GM18519 (cell line): ENCODE results near the gene ZNF512B.
"Not testable (repeated sequence)": the region's sequence is repeated elsewhere in the genome, so short reads cannot be mapped to it uniquely, and the experiment has no call there.

Experiments
- ATAC-seq: cut with Tn5 transposase; IDR thresholded peaks from one replicate; pipeline ENCODE4 v1.9.1; 2021; ENCODE audit warnings: mild to moderate bottlenecking, moderate library complexity; ENCODE audit not compliant: unreplicated experiment, low FRiP score

The ZNF512B gene

DNA sequence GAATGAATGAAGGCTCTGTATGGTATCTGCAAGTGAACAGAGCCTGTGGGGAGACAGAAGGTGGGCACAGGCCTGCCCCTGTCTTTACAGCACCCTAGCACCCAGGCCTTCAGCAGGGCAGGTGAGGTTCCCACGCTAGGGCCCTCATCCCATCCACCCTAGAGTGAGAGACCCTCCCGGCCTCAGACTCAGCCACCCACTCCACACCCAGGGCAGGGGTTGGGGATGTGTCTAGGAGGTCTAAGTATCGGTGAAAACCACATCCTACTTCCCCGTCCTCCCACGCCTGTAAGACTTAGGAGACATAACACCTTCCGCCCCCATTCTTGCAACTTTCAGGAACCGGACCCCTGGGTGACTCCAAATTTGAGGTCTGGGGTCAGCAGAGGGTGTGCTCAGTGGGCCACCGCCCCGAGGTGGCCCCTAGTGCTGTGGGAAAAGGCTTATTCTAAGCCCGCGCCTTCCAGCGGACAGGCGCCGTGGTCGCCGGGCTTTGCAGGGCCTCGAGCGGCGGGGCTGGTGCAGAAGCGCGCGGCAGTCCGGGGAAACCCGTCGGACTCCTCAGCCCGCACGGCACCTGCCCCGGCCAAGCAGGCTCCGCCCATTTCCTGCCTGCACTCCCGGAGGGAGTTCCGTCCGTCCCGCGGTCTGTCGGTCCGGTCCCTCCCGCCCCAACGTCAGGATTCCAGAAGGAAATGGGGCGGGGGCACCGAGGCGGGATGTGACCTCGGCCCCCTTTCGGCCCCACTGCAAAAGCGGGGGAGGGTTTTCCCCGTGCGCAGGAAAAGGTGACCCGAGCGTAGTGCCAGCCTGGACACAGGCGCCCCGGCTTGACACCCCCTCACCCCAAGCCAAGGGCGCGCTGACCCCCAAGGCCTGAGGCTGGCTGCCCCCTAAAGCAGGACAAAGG, 8.8 kb upstream of the ZNF512B start:
- ATAC-seq, result no peak

DNA sequence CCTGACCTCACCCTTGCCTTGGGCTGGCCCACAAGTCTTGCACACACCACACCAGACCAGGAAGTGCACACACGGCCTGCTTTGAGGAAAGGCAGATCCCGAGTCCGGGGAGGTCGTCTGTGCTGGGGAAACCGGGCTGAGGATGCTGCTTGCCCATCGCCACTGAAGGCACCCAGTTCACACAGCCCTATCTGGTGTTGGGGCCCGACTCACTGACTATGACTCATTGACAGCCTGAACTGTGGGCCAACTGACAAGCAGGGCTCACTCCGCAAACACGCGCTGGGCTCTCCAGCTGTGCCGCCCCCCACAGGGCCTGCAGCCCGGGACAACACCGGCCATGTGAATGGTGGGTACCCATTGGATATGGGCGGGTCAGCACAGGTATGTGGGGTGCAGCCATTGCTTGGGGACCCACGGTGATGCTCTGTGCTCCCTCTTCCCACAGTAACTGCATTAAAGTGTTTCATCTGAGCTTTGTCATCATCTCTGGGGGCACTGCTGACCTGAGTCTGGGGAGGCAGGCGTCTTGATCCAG, 8.1 kb upstream of the ZNF512B start:
- no peak for ATAC-seq

DNA sequence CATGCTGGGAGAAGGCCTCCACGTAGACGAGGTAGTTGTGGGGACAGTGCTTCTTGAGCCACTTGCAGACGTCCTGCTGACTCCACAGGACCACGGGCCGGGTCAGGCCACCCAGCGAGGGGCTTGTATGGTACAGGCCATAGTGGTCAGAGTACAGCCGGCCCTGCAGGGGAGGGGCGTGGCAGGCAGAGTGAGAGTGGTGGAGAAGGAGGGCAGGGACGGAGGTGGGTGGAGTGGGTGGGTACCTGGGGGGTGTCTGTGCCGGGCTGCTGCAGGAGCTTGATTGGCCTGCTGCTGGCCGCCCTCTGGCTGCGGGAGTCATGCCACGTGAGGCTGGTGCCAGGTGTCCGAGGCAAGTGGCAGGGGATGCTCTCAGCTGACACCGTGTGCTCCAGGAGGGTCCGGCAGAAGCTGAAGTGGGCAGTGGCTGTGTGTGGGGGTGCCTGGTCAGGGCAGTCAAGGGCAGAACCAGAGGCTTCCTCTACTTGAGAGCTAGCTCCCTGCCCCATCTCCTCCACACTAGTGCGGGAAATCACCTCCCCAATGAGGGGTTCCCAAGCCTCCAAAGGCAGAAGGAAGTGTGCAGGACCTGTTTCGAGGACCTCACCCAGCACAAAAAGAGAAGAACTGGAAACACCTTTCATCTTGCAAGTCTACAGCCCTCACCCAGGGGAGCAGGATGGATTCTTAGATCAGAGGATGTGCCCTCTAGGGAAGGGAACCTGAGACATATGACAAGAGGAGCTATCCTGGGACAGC, 7.4 kb upstream of the ZNF512B start:
- ATAC-seq, result no peak

DNA sequence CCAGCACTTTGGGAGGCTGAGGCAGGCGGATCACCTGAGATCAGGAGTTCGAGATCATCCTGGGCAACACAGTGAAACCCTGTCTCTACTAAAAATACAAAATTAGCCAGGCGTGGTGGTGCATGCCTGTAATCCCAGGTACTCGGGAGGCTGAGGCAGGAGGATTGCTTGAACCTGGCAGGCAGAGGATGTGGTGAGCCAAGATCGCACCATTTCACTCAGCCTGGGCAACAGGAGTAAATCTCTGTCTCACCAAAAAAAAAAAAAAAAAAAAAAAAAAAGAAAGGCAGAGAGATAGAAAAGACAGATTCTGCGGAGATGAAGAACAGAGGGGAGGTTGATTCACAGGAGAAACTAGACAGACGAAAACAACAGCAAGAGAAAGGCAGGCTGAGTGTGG, 6.8 kb upstream of the ZNF512B start:
- ATAC-seq, result not testable (repeated sequence)

DNA sequence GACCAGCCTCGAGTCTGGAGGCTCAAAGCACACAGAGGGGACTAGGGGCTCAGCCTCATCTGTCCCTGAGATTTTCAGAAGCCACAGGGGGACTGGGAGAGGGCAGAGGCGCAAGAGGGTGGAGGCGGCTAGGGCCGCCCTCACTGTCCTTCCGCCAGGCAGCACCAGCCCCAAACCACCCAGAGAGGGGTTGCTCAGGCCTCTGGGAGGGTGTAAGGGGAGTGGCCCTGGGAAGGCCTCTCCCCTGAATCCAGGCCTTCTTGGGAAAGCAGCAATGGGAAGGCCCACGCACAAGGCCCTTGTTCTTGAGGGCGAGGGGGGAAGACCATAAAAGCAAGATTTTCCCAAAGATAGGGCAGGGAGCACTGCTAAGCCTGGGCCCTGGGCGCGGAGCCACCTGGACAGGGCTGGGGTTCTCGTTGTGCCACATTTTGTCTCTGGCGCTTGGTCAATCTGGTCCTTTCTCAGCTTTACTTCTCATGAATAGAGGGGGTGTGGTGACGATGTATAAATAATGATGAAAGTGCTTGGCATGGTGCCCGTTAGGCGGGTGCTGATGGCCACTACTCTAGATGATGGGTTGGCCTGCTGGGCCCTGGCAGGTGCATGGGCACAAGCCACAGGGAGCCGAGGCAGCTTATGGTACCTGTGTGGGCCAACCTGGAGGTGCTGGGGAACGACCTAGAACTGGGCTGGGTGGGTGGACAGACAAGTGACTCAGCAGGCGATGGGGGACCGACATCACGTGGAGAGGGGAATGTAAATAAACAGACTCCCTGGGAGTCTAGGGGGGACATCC, 4.9 kb upstream of the ZNF512B start:
- ATAC-seq, result no peak

DNA sequence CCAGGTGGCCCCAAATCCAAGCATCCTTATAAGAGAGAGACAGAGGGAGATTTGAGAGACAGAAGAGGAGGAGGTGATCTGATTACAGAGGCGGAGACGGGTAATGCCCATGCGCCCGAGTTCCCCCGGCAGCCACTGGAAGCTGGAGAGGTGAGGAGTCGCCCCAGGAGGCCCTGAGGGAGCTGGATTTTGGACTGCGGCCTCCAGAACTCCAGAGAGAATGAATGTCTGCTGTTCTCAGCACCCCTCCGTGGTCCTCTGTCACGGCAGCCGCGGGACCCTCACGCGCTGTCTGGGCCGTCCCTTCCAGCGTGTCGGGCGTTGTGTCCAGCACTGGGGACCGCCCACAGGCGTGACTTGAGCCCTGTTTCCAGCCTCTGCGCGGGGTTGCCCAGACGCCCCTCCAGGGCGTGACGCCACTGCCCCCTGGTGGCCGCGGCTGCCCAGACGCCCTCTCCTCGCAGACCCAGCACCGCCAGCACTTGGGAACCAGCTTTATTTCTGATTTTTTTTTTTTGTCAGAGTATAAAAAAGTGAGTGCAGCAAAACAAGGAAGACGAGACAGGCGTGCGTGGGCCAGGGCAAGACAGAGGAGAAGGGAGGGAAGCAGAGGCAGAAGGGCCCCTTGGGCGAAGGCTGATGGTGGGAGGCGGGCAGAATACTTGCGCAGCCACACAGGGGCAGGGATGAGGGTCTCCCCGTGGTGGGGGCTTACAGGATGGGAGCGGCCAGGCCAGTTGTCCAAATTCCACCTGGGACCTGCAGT, 4.1 kb upstream of the ZNF512B start:
- no peak for ATAC-seq

DNA sequence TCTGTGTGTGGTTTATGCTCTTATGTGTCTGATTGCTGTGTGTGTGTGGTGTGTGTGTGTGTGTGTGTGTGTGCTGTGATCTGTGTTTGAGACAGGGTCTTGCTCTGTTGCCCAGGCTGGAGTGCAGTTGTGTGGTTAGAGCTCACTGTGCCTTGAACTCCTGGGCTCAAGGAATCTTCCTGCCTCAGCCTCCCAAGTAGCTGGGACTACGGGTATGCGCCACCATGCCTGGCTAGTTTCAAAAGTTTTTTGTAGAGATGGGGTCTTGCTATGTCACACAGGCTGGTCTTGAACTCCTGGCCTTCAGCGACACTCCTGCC, 3.4 kb upstream of the ZNF512B start:
- ATAC-seq, result no peak

DNA sequence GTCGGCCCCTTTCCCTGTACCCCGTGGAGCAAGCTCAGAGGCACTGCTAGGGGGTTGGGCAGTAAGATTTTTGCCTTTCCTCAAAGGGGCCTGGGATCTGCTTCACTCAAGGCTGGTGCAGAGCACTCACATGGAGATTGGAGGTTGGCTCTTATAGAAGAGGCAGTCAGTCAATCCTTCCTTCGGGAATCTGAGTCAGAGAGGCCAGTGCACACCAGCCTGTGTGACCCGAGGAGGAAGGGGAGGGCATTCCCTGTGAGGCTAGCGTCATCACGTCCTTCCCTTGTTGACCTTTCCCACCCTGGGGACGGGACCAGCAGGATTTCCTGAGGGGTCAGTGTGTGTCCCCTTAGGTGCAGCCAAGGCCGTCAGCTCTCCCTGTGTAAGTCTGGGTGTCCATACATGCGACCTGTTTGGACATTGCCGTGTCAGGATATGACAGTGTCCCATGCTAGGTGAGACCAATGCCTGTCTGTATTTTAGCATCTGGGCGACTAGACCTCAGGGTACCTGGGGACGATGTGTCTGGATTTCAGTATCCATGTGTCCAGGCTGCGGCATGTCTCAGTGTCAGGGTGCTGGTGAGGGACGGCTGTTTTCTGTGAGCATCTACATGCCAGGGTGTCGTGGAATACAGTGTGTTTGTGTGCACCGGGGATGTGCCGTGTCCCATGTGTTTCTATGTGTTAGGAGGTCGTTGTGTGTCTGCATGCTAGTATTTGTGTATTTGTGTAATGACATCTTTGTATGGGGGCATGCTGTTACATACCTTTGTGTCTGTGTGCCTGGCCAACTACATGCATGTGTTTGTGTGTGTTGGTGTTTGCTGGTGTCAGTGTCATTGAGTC, 2.8 kb upstream of the ZNF512B start:
- no peak for ATAC-seq

DNA sequence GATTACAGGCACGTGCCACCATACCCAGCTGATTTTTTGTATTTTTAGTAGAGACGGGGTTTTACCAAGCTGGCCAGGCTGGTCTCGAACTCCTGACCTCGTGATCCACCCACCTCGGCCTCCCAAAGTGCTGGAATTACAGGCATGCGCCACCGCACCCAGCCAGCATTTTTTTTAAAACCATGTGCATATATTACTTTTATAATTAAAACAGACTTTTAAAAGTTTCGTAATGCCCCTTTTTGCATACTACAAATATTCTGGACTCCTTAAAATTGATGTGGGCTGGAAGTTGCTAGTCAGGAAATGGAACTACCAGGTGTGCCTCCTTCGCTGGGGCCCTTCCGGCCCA, 2.2 kb upstream of the ZNF512B start:
- not testable (repeated sequence) for ATAC-seq

DNA sequence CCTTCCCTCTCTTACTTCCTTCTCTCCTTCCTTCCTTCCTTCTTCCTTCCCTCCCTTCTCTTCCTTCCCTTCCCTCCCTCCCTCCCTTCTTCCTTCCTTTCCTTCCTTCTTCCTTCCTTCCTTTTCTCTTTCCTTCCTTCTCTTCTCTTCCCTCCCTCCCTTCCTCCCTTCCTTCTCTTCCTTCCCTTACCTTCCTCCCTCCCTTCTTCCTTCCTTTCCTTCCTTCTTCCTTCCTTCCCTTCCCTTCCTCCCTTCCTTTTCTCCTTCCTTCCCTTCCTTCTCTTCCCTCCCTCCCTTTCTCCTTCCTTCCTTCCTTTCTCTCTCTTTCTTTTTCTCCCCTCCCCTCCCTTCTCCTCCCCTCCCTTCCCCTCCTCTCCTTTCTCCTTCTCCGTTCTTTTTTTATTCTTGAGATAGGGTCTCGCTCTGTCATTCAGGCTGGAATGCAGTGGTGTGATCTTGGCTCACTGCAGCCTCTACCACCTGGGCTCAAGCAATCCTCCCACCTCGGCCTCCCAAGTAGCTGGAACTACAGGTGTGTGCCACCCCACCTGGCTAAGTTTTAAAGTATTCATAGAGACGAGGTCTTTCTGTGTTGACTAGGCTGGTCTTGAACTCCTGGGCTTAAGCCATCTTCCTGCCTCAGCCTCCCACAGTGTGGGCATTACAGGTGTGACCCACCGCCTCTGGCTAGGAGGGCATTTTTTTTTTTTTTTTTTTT, 1.1 kb upstream of the ZNF512B start:
- ATAC-seq, result no peak

DNA sequence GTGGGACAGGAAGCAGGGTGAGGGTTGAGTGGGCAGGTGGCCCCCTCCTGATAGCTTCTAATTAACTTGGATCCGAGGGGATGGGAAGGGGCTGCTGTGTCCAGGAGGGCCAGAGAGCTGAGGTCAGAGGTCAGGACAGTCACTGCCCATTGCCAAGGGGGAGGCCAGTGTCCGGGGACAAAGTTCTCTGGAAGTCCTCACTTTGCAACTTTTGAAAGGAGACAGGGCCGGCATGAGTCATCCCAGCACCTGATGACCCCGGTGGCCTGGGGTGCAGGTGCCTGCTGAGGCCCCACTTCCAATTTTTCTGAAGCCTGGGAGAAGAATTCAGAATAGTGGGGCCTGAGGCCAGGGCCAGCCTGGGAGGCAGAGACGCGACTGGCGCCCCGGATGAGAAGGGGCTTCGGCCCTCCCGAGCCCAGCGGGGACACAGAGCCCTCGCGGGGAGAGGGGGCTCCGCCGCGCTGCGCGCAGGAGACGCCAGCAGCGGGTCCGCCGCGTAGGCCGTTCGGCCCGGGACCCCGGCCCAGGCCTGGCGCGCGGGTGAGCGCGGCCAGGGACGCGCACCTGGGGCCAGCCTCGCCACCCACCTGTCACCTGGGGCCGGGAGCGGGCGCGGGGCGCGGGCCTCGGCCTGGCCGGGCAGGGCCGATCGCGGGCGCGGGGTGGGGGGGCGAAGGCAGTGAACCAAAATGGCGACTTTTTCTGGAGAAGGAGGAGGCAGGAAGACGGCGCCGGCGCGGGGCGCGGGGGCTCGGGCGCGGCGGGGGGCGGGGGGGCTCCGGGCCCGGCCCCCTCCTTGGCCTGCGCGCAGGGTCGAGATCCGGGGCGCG, 586 bp downstream of the ZNF512B start:
- no peak for ATAC-seq

DNA sequence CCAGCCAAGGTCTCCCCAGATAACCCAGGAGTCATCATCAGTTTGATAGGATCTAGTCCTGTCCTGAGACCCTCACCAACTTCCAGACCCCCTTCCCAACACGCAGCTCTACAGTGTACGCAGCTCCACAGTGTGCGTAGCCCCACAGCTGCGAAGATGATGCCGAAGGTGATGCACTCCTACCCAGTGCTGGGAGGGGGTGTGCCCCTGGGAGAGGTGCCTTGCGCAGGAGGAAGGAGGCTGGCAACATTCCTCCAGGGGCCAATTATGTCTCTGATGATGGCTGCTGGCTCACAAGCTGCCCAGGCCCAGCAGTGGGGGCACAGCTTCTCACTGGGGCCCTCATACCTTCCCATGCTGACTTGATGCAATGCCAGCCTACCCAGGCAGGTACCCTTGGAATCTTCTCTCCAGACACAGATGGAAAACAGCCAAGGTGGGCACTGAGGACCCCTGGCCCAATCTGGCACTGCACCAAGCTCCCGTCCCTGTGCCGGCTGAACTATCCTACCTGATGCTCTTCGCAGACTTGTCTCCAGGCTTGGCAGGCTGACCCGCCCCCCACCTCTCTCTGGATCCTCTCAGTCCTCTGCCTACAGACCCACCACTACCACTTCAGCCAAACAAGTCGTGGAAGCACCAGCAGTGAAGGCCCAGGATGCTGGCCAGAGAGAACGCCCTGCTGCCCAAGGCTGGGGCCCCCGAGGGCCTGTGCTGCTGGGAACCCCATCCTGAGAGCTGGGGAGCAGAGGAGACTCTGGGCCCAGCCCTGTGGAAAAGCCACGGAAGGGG, 1.4 kb downstream of the ZNF512B start:
- no peak for ATAC-seq

DNA sequence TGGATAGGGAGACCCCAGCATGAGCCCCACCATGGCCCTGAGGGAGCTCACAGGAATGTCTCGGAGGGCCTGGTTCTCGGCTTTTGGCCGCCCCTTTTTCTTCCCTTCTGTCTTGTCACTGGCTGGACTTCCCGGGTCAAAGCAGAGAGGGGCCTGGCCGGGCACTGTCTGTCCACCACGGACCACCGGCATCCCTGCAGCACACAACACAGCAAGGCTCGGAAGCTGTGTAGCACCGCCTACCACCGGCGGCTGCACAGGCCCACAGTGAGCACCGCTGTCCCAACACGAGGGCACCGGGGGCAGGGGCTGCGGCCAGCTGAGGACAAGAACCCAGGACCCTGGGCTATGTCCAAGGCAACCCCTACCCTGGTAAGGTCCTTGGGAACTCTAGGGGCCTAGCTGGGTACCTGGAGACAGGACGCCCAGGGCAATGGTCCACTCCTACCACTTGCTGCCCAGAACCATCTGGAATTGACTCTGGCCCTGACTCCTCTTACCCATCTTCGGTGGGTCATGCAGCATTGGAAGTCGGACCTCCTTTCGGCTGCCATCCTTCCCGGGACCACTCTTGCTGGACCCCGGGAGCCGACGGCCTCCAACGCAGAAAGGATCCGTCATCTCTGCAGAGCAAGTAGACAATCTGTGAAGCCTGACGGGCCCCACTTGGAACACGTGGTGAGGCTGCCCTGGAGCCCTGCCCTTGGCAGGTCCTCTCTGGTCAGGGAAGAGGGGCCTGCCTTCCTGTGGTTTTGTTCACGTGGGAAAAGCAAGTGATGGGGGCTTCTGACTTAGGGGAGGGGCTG, 2.2 kb downstream of the ZNF512B start:
- no peak for ATAC-seq

DNA sequence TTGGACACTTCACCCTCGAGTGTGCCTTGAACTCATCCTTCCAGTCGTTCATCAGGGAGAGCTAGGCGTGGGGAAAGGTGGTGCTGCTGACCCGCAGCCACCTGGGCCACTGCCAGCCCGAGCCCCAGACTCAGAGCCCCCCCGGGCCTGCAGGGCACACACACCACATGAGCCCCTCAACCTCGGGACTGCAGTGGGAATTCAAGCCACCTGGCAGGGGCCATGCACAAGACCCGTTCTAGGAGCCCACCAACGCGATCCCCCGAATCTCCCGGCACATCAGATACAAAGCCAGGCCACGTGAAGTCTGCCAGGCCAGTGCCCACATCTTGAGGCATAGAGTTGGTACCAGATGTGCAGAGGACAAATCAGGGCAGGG, 2.8 kb downstream of the ZNF512B start:
- no peak for ATAC-seq

DNA sequence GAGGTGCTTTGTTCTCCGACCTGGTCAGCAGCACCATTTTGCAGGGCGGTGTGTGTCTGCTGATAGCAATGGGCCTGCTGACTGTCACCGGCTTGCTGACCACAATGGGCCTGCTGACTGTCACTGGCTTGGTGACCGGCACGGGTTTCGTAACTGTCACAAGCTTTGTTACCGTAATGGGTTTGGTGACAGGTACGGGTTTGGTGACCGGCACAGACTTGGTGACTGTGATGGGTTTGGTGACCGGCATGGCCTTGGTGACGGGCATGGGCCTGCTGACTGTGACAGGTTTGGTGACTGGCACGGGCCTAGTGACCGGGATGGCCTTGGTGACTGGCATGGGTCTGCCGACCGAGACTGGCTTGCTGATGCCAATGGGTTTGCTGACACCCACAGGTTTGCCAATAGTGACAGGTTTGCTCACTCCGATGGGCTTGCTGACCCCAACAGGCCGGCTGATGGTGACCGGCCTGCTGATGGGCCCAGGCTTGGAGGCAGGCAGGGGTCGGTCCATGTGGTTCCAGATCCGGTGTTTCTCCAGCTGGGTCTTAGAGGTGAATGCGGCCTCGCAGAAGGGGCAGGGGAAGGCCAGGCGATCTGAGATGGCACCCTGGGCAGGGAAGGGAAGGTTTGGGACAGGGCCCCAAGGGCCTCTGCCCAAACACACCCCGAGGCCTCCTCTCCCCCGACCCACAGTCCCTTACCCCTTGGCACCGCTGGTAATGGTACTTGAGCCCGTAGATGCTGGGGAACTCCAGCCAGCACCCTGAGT, 3.4 kb downstream of the ZNF512B start:
- no peak for ATAC-seq

DNA sequence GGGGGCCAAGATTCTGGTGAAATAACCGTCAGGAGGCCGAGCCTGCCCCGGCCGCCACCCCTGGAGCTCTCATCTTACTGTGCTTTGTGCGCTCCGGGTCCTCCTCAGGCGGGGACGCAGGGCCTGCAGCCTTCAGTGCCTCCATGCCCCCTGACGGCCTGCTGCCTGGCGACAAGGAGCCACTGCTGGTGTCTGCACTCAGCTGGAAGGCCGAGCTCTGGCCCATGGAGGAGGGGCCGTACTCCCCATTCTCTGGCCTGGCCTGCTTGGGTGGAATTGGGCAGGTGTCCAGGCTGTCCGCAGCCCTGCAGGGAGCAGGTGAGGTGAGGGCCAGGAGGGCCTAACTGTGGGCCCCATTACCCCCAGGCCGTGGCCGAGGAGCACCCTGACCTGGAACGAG, 5.3 kb downstream of the ZNF512B start:
- ATAC-seq, result no peak
